GM12878 (cell line): Measurements from ENCODE around the gene GPN2. TPM values are rescaled to one million over a fixed set of nuclear protein-coding genes. Genes with fewer than 3 reads are reported as not detected.

Experiments
- ATAC-seq: fragments of 200-7000 bp; cut with Tn5 transposase; 3 replicates; pipeline ENCODE4 v1.9.1; 2020; ENCODE audit warnings: mild to moderate bottlenecking, moderate library complexity
- BruUV-seq: library from RNA; stranded (reverse); fragments of 400-500 nt; replicated peaks from 2 replicates; lab custom pipeline; 2021; lab: Mats Ljungman, UMichigan
- CTCF ChIA-PET: fragments of 300-600 bp; sonication (Branson Sonifier 250); formaldehyde crosslinking; extraction: SDS; loops from one replicate; lab custom pipeline; 2021; ENCODE audit warnings: inconsistent platforms; lab: Yijun Ruan, JAX
- POLR2A ChIA-PET: fragments of 350-600 bp; formaldehyde crosslinking; extraction: SDS; loops from one replicate; lab custom pipeline; 2021; ENCODE audit warnings: inconsistent platforms; lab: Charles Lee
- RAD21 ChIA-PET: fragments of 300-600 bp; sonication (Branson Sonifier 250); formaldehyde crosslinking; loops from one replicate; lab custom pipeline; 2023; ENCODE audit warnings: antibody characterized with exemption; ENCODE audit not compliant: unreplicated experiment; lab: Charles Lee
- SMC1A ChIA-PET: fragments of 300-600 bp; sonication (Branson Sonifier 250); formaldehyde crosslinking; loops from one replicate; lab custom pipeline; 2023; ENCODE audit not compliant: unreplicated experiment, uncharacterized antibody; lab: Charles Lee
- DNase-seq: peaks from one replicate; pipeline ENCODE4 v3.0.0-alpha.2; 2011; ENCODE audit warnings: low read depth, low spot score
- FAIRE-seq: peaks from 3 replicates; lab custom pipeline; 2011; peaks lifted over from hg19 to GRCh38; lab: Jason Lieb, UNC
- H2AFZ ChIP-seq: 2 replicates; pipeline ENCODE4 v1.6.0; 2011; ENCODE audit warnings: low read depth, low read length, control low read depth; ENCODE audit not compliant: control insufficient read depth
- H3K27ac ChIP-seq: 2 replicates; pipeline ENCODE4 v1.5.1; 2011; ENCODE audit warnings: control low read depth; ENCODE audit not compliant: control insufficient read depth, insufficient read depth
- H3K27me3 ChIP-seq, 2 experiments: replicated peaks in 1 of 2; 2 replicates each; pipeline versions ENCODE4 v1.6.0 to v1.6.1; 2011; ENCODE audit warnings: low read length in 1 of 2; ENCODE audit not compliant: control insufficient read depth in 2 of 2, insufficient read depth in 2 of 2
- H3K36me3 ChIP-seq, 2 experiments: 2 replicates each; pipeline ENCODE4 v1.5.1; 2011; ENCODE audit warnings: low read length in 1 of 2; ENCODE audit not compliant: control insufficient read depth in 2 of 2, insufficient read depth in 2 of 2
- H3K4me1 ChIP-seq: 2 replicates; pipeline ENCODE4 v1.6.1; 2011; ENCODE audit warnings: mild to moderate bottlenecking, low read length, moderate library complexity, mixed read lengths; ENCODE audit not compliant: control insufficient read depth, insufficient read depth
- H3K4me2 ChIP-seq: 2 replicates; pipeline ENCODE4 v1.6.0; 2011; ENCODE audit warnings: control low read depth; ENCODE audit not compliant: control insufficient read depth, insufficient read depth
- H3K4me3 ChIP-seq: fragments of 200-600 bp; sonication (generic); 2 replicates; pipeline ENCODE4 v1.5.1; 2016
- H3K79me2 ChIP-seq: 2 replicates; pipeline ENCODE4 v1.6.0; 2011; ENCODE audit warnings: low read length; ENCODE audit not compliant: control insufficient read depth, insufficient read depth
- H3K9ac ChIP-seq: 2 replicates; pipeline ENCODE4 v1.8.0; 2011; ENCODE audit warnings: low read length, control low read depth, mixed read lengths; ENCODE audit not compliant: control insufficient read depth, insufficient read depth
- H3K9me3 ChIP-seq: replicated peaks from 3 replicates; pipeline ENCODE4 v1.5.1; 2011; ENCODE audit warnings: mild to moderate bottlenecking, low read length; ENCODE audit not compliant: control insufficient read depth, insufficient read depth
- H4K20me1 ChIP-seq: 2 replicates; pipeline ENCODE4 v1.6.0; 2011; ENCODE audit not compliant: control insufficient read depth, insufficient read depth
- CEBPB ChIP-seq, 2 experiments: fragments of 150-350 bp in 1 of 2; IDR thresholded peaks; 2 replicates each; pipeline ENCODE4 v1.6.1; 2012 to 2014; ENCODE audit warnings: low read depth in 2 of 2, low read length in 2 of 2, borderline replicate concordance in 1 of 2, inconsistent platforms in 1 of 2
- CREM ChIP-seq: IDR thresholded peaks from 2 replicates; pipeline ENCODE4 v1.6.1; 2014; ENCODE audit warnings: antibody characterized with exemption, low read depth
- GATAD2B ChIP-seq: fragments of 450-650 bp; conservative IDR thresholded peaks from 2 replicates; pipeline ENCODE4 v1.6.1; 2017; ENCODE audit warnings: low read depth, mild to moderate bottlenecking, moderate library complexity
- HDAC2 ChIP-seq: fragments of 200-600 bp; sonication (generic); IDR thresholded peaks from 2 replicates; pipeline ENCODE4 v1.6.1; 2017
- HDAC6 ChIP-seq: fragments of 200-600 bp; sonication (generic); IDR thresholded peaks from one replicate; pipeline ENCODE4 v1.8.0; 2017; ENCODE audit warnings: antibody characterized with exemption; ENCODE audit not compliant: unreplicated experiment
- SREBF1 ChIP-seq: IDR thresholded peaks from 2 replicates; pipeline ENCODE4 v1.6.1; 2012; ENCODE audit warnings: mild to moderate bottlenecking, low read length
- STAT1 ChIP-seq: fragments of 450-650 bp; conservative IDR thresholded peaks from 2 replicates; pipeline ENCODE4 v1.6.1; 2014; ENCODE audit warnings: antibody characterized with exemption, mild to moderate bottlenecking
- ZNF274 ChIP-seq: IDR thresholded peaks from one replicate; pipeline ENCODE4 v1.8.0; 2011; ENCODE audit not compliant: insufficient read length, insufficient read depth
- WGBS: methylation state at CpG from one replicate; pipeline ENCODE4 v1.1.6; 2016; ENCODE audit warnings: low lambda C conversion rate; ENCODE audit not compliant: insufficient replicate concordance, insufficient coverage; ENCODE audit errors: missing lambda C conversion rate; 5-methylcytosine and 5-hydroxymethylcytosine counted together
- in situ Hi-C: fragments of 300-500 bp; cut with MboI; formaldehyde crosslinking; loops from 9 replicates; pipeline ENCODE4 v1.14.3; 2018; ENCODE audit warnings: mixed read lengths
- intact Hi-C: fragments of 100-400 bp; cut with micrococcal nuclease; formaldehyde crosslinking; loops from one replicate; pipeline ENCODE4 v1.14.2; 2022; ENCODE audit not compliant: unreplicated experiment
- polyA plus RNA-seq, 11 experiments: library from polyadenylated mRNA; depleted of rRNA in 4 of 11; unstranded in 6 of 11; stranded (reverse) in 5 of 11; fragments of >200 nt; fragmentation: Nextera tagmentation in 4 of 11; fragmentation: Illumina TruSeq in 1 of 11; extraction: Ambion mirVana in 4 of 11; extraction: Trizol in 1 of 11; gene quantifications; 1 replicate in 1 of 11; 2 replicates in 10 of 11; pipeline versions ENCODE4 v1.2.1 to v1.2.3, GENCODE V29; 2011 to 2016; ENCODE audit warnings: inconsistent platforms in 2 of 11, missing spikeins in 2 of 11, low read depth in 1 of 11
- total RNA-seq, 4 experiments: library from RNA; depleted of rRNA in 3 of 4; stranded (reverse); fragments of >200 nt in 3 of 4; fragmentation: Illumina TruSeq in 1 of 4; extraction: Trizol in 1 of 4; gene quantifications; 2 replicates each; pipeline versions ENCODE4 v1.2.1 to v1.2.3, GENCODE V29; 2013 to 2021
- TF ChIP-seq, protein P1 (sequence below): IDR thresholded peaks from 2 replicates; pipeline ENCODE4 v1.6.1; 2012; ENCODE audit warnings: improper control_type of control experiment, low read depth, low read length; ENCODE audit not compliant: insufficient replicate concordance

Gene GPN2
- total and polyA plus RNA-seq, 10 of the 15 experiments (the other 5 are each of a cell fraction or from before 2014, with no cell fraction given): 8.3 to 61.4 (median 23.3) TPM

DNA sequence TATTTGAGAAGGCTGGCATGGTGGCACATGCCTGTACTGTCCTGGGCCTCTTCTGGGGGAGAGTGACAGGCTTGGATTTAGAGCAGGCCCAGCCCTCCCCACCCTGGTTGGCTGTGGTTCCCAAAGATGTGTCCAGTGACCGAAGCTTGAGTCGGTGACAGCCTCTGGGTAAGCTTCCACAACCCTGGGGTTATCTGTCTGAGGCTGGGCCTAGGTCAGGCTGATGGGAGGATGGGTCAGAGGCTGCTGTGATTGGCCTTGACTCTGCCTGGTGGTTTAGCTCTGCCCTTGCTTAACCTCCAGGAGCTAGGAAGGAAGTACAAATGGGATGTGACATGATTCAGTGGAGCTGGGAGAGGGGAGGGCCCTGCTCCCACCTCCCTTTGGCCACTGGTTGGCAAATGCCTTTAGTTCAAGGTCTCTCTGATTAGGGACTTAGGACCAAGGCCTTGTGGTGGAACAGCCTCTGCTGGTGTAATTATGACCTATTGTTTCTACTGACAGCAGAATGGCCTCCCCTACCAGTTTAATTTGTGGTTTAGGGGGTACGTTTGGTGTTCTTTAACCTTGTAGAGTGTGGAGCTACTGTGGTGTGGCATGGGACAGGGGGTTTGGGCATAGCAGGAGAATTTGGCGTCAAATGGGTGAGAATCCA is 48.0 kb upstream of the GPN2 start:
- RAD21 ChIA-PET: no interaction called here
- no TSS peak for BruUV-seq
- SMC1A ChIA-PET: no interaction called here
- FAIRE-seq: no peak
- CTCF ChIA-PET: no interaction called here
- Histone ChIP-seq H3K4me1 (no peaks in the 10 kb centered on the region), H2AFZ (no peak overlapping the region), H3K36me3 (peaks cover 11 to 22% of the 10 kb centered on the region in 2 experiments), H3K9me3 (no peaks in the 10 kb centered on the region), H4K20me1 (no peaks in the 10 kb centered on the region), H3K4me2 (no peak overlapping the region), H3K9ac (no peak overlapping the region), H3K4me3 (no peak overlapping the region), H3K27me3 (no peaks in the 10 kb centered on the region), H3K27ac (no peak overlapping the region), H3K79me2 (peaks cover 2% of the 10 kb centered on the region)
- DNase-seq: no peak
- WGBS: 86% methylated on average over 4 of the region's 4 CpGs
- POLR2A ChIA-PET: no interaction called here
- in situ Hi-C loops (no loop called here), intact Hi-C loops (no loop called here)
- no peak for ATAC-seq
- no peak for TF ChIP-seq GATAD2B
- no peak for TF ChIP-seq HDAC2
- no peak for TF ChIP-seq CEBPB (IDR thresholded peaks at IDR 0.05; ENCODE audit: borderline replicate concordance in 1 of 2, low read depth in 2 of 2, low read length in 2 of 2)
- TF ChIP-seq CREM: no peak
- no peak for TF ChIP-seq SREBF1
- TF ChIP-seq, protein P1, sequence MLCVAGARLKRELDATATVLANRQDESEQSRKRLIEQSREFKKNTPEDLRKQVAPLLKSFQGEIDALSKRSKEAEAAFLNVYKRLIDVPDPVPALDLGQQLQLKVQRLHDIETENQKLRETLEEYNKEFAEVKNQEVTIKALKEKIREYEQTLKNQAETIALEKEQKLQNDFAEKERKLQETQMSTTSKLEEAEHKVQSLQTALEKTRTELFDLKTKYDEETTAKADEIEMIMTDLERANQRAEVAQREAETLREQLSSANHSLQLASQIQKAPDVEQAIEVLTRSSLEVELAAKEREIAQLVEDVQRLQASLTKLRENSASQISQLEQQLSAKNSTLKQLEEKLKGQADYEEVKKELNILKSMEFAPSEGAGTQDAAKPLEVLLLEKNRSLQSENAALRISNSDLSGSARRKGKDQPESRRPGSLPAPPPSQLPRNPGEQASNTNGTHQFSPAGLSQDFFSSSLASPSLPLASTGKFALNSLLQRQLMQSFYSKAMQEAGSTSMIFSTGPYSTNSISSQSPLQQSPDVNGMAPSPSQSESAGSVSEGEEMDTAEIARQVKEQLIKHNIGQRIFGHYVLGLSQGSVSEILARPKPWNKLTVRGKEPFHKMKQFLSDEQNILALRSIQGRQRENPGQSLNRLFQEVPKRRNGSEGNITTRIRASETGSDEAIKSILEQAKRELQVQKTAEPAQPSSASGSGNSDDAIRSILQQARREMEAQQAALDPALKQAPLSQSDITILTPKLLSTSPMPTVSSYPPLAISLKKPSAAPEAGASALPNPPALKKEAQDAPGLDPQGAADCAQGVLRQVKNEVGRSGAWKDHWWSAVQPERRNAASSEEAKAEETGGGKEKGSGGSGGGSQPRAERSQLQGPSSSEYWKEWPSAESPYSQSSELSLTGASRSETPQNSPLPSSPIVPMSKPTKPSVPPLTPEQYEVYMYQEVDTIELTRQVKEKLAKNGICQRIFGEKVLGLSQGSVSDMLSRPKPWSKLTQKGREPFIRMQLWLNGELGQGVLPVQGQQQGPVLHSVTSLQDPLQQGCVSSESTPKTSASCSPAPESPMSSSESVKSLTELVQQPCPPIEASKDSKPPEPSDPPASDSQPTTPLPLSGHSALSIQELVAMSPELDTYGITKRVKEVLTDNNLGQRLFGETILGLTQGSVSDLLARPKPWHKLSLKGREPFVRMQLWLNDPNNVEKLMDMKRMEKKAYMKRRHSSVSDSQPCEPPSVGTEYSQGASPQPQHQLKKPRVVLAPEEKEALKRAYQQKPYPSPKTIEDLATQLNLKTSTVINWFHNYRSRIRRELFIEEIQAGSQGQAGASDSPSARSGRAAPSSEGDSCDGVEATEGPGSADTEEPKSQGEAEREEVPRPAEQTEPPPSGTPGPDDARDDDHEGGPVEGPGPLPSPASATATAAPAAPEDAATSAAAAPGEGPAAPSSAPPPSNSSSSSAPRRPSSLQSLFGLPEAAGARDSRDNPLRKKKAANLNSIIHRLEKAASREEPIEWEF: no peak
- no peak for TF ChIP-seq STAT1
- TF ChIP-seq HDAC6: no peak
- TF ChIP-seq ZNF274: no peak
